NCI-H187 treated with DMSO at 0.1 percent for 48 hours (cell line): ENCODE measurements around the gene TXLNA.
"Not testable (repeated sequence)": the region's sequence is repeated elsewhere in the genome, so short reads cannot be mapped to it uniquely, and the experiment has no call there.

ENCODE experiments used
- DNase-seq: peaks from one replicate; lab custom pipeline; 2025; lab: John Stamatoyannopoulos, UW

TXLNA gene

DNA sequence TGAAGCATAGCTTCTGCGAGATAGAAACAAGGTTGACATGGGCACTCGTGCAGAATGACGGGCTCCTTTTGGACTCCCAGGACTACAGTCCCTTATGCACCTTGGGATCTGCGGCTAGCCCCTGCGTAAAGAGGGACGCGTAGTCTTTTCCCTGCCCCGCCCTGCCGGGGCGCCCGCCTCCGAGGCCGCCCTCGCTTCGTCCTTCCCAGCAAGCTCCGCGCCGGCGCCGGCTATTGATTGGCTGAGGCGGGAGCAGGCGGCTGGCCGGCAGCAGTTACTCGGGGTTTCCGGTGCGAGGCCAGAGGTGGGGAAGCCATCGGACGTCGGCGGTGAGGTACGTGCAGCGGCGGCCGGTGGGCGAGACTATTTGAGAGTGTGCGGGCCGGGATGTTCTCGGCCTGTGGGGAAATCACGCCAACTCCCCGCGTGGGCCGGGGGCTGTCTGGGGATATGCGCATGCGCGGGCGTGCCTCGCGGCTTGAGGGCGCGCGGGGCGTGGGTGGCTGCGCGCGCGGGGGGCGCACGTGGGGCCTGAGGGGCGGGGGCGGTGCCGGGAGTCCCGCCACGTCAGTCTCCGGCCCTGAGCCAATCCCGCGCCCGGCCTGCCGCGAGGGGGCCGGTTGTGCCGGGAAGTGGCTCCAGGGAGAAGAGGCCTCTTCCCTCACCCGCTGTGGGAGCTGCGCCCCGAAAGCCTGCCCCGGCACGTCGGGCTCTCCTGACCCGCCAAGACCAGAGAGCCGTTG is at the start of gene TXLNA:
TSS of gene TXLNA (plus strand) at position 233 of the 743 bp plus-strand sequence. CDS start 671 bp downstream, outside the sequence.
- peak; percentile 45 for DNase-seq

DNA sequence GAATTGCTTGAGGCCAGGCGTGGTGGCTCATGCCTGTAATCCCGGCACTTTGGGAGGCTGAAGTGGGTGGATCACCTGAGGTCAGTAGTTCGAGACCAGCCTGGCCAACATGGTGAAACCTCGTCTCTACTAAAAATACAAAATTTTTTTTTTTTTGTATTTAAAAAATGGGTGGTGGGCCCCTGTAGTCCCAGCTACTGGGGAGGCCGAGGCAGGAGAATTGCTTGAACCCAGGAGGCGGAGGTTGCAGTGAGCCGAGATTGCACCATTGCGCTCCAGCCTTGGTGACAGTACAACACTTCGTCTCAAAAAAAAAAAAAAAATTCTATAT is 45.6 kb upstream of the TXLNA start:
- DNase-seq = not testable (repeated sequence)

DNA sequence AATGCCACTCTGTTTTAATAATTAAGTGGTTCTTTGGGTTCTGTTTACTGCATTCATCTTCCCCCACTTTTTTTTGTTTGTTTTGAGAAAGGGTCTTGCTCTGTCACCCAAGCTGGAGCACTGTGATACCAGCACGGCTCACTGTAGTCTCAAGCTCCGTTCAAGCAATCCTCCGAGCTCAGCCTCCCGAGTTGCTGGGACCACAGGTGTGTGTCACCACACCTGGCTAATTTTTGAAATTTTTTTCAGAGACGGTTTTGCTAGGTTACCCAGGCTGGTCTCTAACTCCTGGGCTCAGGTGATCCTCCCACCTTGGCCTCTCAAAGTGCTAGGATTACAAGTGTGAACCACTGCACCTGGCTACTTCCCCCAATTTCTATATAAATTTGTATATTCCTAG is 42.4 kb upstream of the TXLNA start:
- DNase-seq = no peak

DNA sequence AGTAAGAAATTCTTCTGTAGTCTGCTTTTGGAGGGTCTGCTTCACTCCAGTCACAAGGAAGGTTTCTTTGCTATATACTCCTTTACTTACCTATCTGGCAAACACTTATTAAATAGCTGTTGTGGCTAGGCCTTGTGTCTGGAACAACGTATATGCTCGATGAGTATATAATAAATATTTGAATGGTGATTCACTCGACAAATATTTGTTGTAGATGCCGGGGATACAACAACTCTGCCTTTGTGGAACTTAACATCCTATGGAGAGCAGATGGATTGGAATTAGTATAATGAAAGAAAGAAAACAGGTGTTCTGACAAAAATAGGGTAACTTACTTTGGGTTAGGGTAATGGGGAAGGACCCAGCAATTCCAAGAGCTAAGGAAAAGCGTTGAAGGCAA is 40.5 kb upstream of the TXLNA start:
- DNase-seq = no peak

GRCh38 chr1:32142446-32143301 is 36.8 kb upstream of the TXLNA start:
- DNase-seq = no peak

- not testable (repeated sequence) for DNase-seq
Observed at GRCh38 chr1:32143302-32143695, 36.2 kb upstream of the TXLNA start.

DNA sequence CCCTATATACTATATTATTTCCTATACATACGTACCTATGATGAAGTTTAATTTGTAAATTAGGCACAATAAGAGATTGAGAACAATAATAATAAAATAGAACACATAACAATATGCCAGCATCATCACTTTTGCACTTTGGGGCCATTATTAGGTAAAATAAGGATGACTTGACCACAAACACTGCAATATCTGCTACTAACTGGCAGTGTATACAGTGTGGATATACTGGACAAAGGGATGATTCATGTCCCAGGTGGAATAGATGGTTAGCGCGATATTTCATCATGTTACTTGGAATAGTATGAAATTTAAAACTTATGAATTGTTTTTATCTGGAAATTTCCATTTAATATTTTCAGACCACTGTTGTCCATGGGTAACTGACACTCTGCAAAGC is 35.4 kb upstream of the TXLNA start:
- DNase-seq = no peak

DNA sequence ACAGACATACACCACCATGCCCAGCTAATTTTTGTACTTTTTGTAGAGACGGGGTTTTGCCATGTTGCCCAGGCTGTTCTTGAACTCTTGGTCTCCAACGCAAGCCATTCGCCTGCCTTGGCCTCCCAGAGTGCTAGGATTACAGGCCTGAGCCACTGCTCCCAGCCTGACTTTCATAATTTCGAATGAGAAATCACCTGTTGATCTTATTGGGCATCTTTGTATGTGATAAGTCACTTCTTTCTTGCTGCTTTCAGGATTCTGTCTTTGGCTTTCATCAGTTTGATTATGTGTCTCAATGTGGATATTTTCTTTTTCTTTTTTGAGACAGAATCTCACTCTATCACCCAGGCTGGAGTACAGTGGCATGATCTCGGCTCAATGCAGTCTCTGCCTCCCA is 31.7 kb upstream of the TXLNA start:
- DNase-seq = not testable (repeated sequence)

- DNase-seq = no peak
Observed at GRCh38 chr1:32150847-32151246, 28.6 kb upstream of the TXLNA start.

- DNase-seq = no peak
Observed at GRCh38 chr1:32151319-32151787, 28.1 kb upstream of the TXLNA start.

- DNase-seq = no peak
Observed at GRCh38 chr1:32159189-32159588, 20.3 kb upstream of the TXLNA start.

DNA sequence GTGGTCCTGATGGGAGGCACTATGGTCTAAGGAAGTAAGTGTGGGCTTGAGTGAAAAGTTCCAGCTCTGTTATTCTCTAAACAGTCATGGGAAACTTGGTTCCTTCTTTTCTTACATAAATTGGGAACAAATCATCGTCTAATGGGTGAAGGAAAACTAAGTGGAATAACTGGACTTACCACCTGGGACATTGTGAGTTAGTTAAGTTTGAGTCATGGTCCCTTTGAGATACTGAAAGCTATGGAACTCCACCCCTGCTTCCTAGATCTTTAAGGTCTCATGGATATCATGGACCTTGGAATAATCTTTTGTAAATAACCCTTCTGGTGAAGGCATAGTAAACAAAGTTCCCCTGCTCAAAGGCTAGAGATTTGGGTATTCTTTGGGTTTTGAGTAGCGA is 16.1 kb upstream of the TXLNA start:
- DNase-seq = no peak

- not testable (repeated sequence) for DNase-seq
Observed at GRCh38 chr1:32165633-32166032, 13.8 kb upstream of the TXLNA start.

- DNase-seq = no peak
Observed at GRCh38 chr1:32170991-32171390, 8.5 kb upstream of the TXLNA start.

GRCh38 chr1:32172621-32173245 is 6.7 kb upstream of the TXLNA start:
- DNase-seq = no peak

DNA sequence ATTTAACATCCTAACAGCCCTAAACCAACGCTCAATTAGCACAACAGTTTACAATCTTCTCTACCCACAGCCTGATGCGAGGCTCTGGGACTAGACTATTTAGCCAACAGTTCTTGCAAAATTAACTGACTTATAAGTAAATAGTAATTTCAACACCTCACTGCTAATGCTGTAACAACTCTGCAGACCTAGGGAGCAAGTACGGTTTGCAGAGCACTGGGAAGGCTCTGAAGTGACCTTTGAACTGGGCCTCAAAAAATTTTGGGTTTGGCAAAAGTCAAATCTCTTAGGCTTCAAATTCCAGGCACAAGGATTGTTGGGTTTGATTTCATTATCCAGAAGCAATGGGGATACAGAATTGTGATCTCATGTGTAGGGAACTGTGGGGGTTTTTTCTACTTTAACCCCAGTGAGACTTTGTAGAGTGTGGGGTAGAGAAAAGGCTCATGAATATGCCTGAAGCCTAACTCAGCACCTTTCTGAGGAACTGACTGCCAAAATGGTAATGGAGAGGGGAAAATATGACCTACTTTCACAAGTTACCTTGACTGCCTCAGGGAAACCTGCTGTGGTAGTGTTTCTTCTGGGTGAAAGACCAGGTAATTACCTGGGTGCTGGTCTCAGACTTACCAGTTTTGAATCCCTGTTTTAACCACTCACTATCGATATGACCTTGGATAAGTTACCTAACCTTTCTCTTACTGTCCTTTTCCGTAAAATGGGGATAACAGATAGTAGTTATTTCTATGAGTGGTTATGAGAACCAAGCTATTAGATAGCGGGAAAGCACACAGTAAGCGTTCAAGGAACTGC is 889 bp upstream of the TXLNA start:
- DNase-seq = no peak

DNA sequence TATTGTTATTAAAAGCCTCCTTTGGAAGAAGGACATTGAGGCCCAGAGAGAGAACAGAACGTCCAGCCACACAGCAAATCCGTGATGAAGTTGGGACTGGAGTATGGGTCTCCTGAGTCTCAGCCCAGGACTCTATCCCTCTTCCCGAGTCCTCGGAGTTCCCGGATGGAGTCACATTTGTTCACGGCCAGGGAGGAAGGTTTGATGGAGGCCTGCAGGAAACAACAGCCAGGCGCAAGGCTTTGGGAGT is 357 bp upstream of the TXLNA start:
- DNase-seq = no peak

- no peak for DNase-seq
Observed at GRCh38 chr1:32180186-32181060, 948 bp downstream of the TXLNA start.

DNA sequence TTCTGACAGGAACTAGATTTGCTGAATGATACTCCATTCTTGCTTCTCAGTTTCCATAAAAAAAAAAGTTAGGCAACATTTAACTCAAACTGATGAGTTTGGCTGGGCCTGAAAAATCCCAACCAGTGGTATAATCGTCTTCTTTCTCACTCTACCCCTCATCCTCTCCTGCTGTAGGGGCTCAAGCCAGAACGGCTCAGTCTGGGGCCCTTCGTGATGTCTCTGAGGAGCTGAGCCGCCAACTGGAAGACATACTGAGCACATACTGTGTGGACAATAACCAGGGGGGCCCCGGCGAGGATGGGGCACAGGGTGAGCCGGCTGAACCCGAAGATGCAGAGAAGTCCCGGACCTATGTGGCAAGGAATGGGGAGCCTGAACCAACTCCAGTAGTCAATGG is 1.6 kb downstream of the TXLNA start:
- no peak for DNase-seq

GRCh38 chr1:32181563-32181962 is 2.1 kb downstream of the TXLNA start:
- no peak for DNase-seq

- no peak for DNase-seq
Observed at GRCh38 chr1:32182060-32182459, 2.6 kb downstream of the TXLNA start.
